TTC549 (cell line): ENCODE measurements around the gene EPHA6.
"Not testable (repeated sequence)": the region's sequence is repeated elsewhere in the genome, so short reads cannot be mapped to it uniquely, and the experiment has no call there.

Experiments
- FAIRE-seq: peaks from 2 replicates; lab custom pipeline; 2012; peaks lifted over from hg19 to GRCh38; lab: Jason Lieb, UNC

Gene EPHA6

GRCh38 chr3:97181704-97182103, 367.3 kb downstream of the EPHA6 start:
- no peak for FAIRE-seq

GRCh38 chr3:97187771-97188170, 373.4 kb downstream of the EPHA6 start:
- no peak for FAIRE-seq

DNA sequence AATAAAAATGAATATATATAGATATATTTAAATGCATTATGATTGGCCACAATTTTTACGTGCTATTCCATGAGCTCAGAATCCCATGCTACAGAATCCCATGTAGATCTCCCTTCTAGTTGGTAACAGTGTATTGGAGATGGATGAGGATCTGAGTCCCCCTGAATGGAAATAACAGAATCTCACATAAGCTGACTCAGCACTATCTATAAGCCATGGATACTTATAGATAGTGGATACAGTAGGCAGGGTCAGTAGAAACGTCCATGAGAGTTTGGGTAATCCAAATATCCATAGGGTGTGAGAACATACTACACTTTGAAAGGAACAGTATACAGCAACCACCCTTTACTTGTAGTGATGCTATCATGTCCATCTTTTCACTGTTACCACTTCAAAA, 375.4 kb downstream of the EPHA6 start:
- no peak for FAIRE-seq

- no peak for FAIRE-seq
Observed at GRCh38 chr3:97197083-97197482, 382.7 kb downstream of the EPHA6 start.

GRCh38 chr3:97197830-97198229, 383.4 kb downstream of the EPHA6 start:
- no peak for FAIRE-seq

DNA sequence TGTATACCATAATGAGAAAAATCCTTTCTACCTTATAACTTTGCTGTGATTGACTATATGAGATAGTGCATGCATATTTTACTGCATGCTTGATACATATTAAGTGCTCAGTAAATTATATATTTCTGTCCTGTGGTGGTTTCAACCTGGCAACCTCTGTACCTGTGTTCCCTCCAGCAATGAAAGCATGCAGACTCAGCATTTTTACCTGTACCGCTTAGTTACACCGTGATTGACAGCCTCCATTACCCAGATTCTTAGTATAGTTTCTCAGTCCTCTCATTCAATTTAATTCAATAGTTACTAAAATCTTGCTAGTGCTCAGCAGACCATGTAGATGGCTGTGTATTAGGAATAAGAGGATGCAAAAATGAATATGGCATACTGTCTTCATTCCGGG, 386.0 kb downstream of the EPHA6 start:
- no peak for FAIRE-seq

GRCh38 chr3:97201814-97202213, 387.4 kb downstream of the EPHA6 start:
- FAIRE-seq, result no peak

DNA sequence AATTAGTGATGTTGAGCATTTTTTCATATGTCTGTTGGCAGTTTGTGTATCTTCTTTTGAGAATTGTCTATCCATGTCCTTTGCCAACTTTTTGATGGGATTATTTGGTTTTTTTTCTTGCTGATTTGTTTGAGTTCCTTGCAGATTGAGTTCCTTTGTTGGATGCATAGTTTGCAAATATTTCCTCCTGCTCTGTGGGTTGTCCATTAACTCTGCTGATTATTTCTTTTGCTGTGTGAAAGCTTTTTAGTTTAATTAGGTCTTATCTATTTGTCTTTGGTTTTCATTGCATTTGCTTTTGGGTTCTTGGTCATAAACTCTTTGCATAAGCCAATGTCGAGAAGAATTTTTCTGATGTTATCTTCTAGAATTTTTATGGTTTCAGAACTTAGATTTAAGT, 414.6 kb downstream of the EPHA6 start:
- FAIRE-seq, result no peak

- FAIRE-seq, result no peak
Observed at GRCh38 chr3:97230486-97230885, 416.1 kb downstream of the EPHA6 start.

GRCh38 chr3:97232393-97233034, 418.1 kb downstream of the EPHA6 start:
- no peak for FAIRE-seq

GRCh38 chr3:97235179-97235578, 420.8 kb downstream of the EPHA6 start:
- no peak for FAIRE-seq

- no peak for FAIRE-seq
Observed at GRCh38 chr3:97235611-97236315, 421.4 kb downstream of the EPHA6 start.

- FAIRE-seq, result no peak
Observed at GRCh38 chr3:97241417-97241816, 427.0 kb downstream of the EPHA6 start.

DNA sequence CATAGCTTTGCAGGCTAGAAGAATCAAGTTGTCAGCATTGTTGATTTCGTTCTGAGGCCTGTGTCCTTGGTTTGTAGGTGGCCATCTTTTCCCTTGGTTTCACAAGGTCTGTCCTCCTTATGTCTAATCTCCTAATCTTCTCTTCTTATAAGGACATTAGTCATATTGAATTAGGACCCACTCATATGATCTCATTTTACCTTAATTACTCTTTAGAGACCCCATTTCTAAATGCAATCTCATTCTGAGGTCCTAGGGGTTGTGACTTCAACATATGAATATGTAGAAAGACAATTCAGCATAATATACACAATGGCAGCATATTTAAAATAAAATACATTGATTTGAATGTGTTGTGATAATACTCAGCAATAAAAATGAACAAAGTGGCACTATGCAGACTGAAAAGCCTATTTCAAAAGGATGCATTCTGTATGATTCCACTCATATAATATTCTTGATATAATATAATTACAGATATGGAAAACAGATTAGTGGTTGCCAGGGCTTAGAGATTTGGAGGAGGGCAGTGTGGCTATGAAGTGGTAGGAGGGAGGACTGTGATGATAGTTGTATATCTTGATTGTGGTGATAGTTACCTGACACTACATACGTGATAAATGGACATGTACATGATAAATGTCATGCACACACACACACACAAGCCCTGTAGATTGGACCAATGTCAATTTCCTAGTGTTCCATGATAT, 431.0 kb downstream of the EPHA6 start:
- no peak for FAIRE-seq

GRCh38 chr3:97256060-97256459, 441.7 kb downstream of the EPHA6 start:
- no peak for FAIRE-seq

DNA sequence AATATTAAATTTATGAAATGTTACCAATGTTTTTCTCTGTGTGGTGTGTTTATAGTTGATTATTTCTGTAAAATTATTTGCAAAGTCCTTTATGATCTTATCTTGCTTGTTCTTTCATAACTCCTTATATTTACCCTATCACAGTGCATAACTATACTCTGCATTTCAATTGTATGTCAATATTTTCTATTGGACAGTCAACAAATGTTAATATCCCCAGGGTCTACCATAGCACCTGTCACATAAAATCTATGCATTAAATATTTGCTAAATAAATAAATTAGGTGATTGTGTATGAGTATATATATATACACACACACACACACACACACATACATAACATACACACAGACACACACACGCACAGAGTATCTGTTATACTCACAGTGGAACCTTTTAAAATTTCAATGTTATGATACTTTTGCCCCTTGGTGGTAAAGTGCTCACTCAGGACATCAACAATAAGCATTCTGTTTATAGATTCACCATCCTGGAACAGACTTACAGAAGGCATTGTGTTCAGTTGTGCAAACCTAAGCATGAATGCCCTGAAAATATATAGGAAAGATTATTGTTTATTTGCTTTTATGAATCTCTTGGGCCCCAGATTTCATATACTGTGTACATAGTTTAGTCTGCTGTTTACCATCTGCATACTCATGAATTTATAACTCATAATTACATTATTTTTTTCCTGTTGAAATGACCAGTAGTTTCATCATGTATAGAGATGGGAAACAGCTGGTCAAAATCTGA, 443.7 kb downstream of the EPHA6 start:
- no peak for FAIRE-seq

DNA sequence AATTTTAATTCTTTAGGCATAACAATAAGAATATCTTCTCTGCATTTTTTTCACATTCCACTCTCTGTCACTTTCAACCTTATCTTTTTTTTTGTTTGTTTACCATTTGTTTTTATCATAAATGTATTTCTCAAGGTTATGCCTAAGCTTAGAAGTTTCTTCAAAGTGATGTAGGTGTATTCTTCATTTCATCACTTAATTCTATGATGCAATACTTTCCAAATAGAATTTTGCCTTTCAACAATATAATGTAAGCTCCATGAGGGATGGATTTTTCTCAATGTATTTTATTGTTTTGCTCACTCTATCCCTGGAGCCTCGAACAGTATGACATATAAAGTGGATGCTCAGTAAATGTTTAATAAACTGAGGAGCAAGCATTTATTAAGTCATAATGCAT, 444.9 kb downstream of the EPHA6 start:
- no peak for FAIRE-seq

DNA sequence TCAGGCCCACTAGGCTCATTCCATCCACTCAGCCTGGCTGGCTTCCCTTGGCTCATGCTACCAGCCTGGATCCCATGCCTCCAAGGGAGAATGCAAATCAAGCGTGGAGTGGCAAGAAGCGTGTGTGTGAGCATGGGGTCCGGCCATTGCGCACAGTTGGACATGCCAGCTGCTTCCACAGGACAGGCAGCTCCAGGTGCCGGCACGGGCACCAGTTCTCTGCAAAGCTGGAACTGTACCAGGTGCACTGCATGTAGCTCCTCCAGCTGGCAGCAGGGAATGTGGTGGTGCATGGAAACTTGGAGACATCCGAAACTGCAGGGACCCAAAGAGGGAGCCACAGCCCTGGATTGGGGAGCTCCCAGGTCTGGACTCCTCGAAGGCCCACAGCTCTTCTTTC, 449.8 kb downstream of the EPHA6 start:
- no peak for FAIRE-seq

GRCh38 chr3:97265237-97266005, 451.0 kb downstream of the EPHA6 start:
- FAIRE-seq, result no peak

- FAIRE-seq, result no peak
Observed at GRCh38 chr3:97269202-97269601, 454.8 kb downstream of the EPHA6 start.

DNA sequence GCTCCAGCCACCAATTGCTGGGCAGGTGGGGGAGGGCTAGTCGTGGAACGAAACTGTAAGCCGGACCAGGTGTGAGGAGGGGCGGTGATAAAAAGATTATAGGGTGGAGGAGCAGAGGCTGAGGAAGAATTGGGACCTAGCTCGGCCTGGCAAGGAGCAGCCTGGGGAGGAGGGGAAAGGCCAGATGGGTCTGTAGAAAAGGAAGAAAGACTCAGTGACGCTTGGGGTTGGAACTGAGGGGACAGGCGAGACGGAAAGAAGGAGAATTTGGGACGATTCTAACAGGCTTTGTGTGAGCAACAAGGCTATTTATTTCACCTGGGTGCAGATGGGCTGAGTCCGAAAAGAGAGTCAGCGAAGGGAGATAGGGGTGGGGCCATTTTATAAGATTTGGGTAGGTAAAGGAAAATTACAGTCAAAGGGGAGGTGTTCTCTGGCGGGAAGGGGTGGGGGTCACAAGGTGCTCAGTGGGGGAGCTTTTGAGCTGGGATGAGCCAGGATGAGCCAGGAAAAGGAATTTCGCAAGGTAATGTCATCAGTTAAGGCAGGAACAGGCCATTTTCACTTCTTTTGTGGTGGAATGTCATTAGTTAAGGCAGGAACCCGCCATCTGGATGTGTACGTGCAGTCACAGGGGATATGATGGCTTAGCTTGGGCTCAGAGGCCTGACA, 462.6 kb downstream of the EPHA6 start:
- not testable (repeated sequence) for FAIRE-seq
